K562 (cell line): ENCODE measurements around the gene DAB2IP. TPM values are rescaled to one million over a fixed set of nuclear protein-coding genes. Genes with fewer than 3 reads are reported as not detected.

Experiments used
- ATAC-seq: fragments of 200-7000 bp; cut with Tn5 transposase; 3 replicates; pipeline ENCODE4 v1.9.1; 2020; ENCODE audit warnings: moderate library complexity
- BruUV-seq: library from RNA; stranded (reverse); fragments of 400-500 nt; replicated peaks from 2 replicates; lab custom pipeline; 2021; lab: Mats Ljungman, UMichigan
- CTCF ChIA-PET: fragments of 300-600 bp; formaldehyde crosslinking; extraction: SDS; loops from one replicate; lab custom pipeline; 2021; ENCODE audit warnings: low intra/inter-chr PET ratio; lab: Yijun Ruan, JAX
- POLR2A ChIA-PET: fragments of 300-600, 350-650 bp; sonication (Branson Sonifier 250); formaldehyde crosslinking; extraction: SDS; loops from one replicate; lab custom pipeline; 2021; ENCODE audit warnings: antibody characterized with exemption, inconsistent platforms; lab: Yijun Ruan, JAX
- DNase-seq, 4 experiments: peaks; one replicate each; pipeline versions ENCODE4 v3.0.0 to v3.0.0-alpha.2; 2011 to 2018; ENCODE audit warnings: low spot score in 3 of 4, mixed read lengths in 3 of 4; ENCODE audit errors: extremely low read depth in 1 of 4
- FAIRE-seq: peaks from 2 replicates; lab custom pipeline; 2011; peaks lifted over from hg19 to GRCh38; lab: Jason Lieb, UNC
- H2AFZ ChIP-seq: 2 replicates; pipeline ENCODE4 v1.6.0; 2011; ENCODE audit warnings: low read depth, low read length, control low read depth, inconsistent platforms
- H3K27ac ChIP-seq: fragments of 200-600 bp; 3 replicates; pipeline ENCODE4 v1.8.0; 2011; ENCODE audit warnings: low read depth, mild to moderate bottlenecking, control low read depth, inconsistent platforms, low read length, moderate library complexity, mixed read lengths; ENCODE audit errors: extremely low read depth
- H3K27me3 ChIP-seq, 2 experiments: fragments of 300-600 bp in 1 of 2; 2 replicates in 1 of 2; 3 replicates in 1 of 2; pipeline versions ENCODE4 v1.6.0 to v1.8.0; 2011; ENCODE audit warnings: inconsistent platforms in 2 of 2, low read length in 2 of 2, mild to moderate bottlenecking in 1 of 2, mixed read lengths in 1 of 2, moderate library complexity in 1 of 2; ENCODE audit not compliant: control insufficient read depth in 2 of 2, insufficient read depth in 2 of 2
- H3K36me3 ChIP-seq: fragments of 300-600 bp; 3 replicates; pipeline ENCODE4 v1.8.0; 2011; ENCODE audit warnings: mild to moderate bottlenecking, low read length, inconsistent platforms; ENCODE audit not compliant: control insufficient read depth, insufficient read depth
- H3K4me1 ChIP-seq, 2 experiments: fragments of 200-600 bp in 1 of 2; replicated peaks in 1 of 2; 2 replicates in 1 of 2; 3 replicates in 1 of 2; pipeline versions ENCODE4 v1.5.1 to v1.8.0; 2011; ENCODE audit warnings: inconsistent platforms in 2 of 2, low read length in 2 of 2, mild to moderate bottlenecking in 1 of 2, mixed read lengths in 1 of 2, moderate library complexity in 1 of 2; ENCODE audit not compliant: control insufficient read depth in 2 of 2, insufficient read depth in 2 of 2
- H3K4me2 ChIP-seq: 2 replicates; pipeline ENCODE4 v1.6.1; 2011; ENCODE audit warnings: low read length, control low read depth, inconsistent platforms, mixed read lengths; ENCODE audit not compliant: insufficient read depth
- H3K4me3 ChIP-seq: fragments of 200-600 bp; sonication (generic), shearing (Covaris generic); 2 replicates; pipeline ENCODE4 v1.5.1; 2016; ENCODE audit warnings: control low read depth, inconsistent platforms
- H3K79me2 ChIP-seq: fragments of 200-600 bp; 3 replicates; pipeline ENCODE4 v1.8.0; 2011; ENCODE audit warnings: low read length, inconsistent platforms; ENCODE audit not compliant: control insufficient read depth, insufficient read depth
- H3K9ac ChIP-seq, 2 experiments: 2 replicates each; pipeline versions ENCODE4 v1.6.0 to v1.6.1; 2011; ENCODE audit warnings: low read depth in 2 of 2, low read length in 2 of 2, control low read depth in 1 of 2, inconsistent platforms in 1 of 2, mild to moderate bottlenecking in 1 of 2, mixed read lengths in 1 of 2; ENCODE audit not compliant: insufficient read depth in 1 of 2
- H3K9me1 ChIP-seq: one replicate; pipeline ENCODE4 v1.6.0; 2011; ENCODE audit warnings: inconsistent platforms, mild to moderate bottlenecking, low read length, moderate library complexity; ENCODE audit not compliant: control insufficient read depth, insufficient read depth
- H3K9me3 ChIP-seq: replicated peaks from 2 replicates; pipeline ENCODE4 v1.5.1; 2011; ENCODE audit warnings: low read depth, low read length, inconsistent platforms; ENCODE audit not compliant: control insufficient read depth, insufficient read depth
- H4K20me1 ChIP-seq: replicated peaks from 2 replicates; pipeline ENCODE4 v1.6.1; 2011; ENCODE audit warnings: low read length, inconsistent platforms, mixed read lengths; ENCODE audit not compliant: control insufficient read depth, insufficient read depth
- ATF2 ChIP-seq: sonication (generic); formaldehyde crosslinking; IDR thresholded peaks from 2 replicates; pipeline ENCODE4 v1.8.1; 2022; ENCODE audit warnings: missing genetic modification reagents
- BHLHE40 ChIP-seq: IDR thresholded peaks from 2 replicates; pipeline ENCODE4 v1.6.1; 2011; ENCODE audit warnings: low read length, improper control_type of control experiment
- CBFA2T2 ChIP-seq: fragments of 450-650 bp; conservative IDR thresholded peaks from 2 replicates; pipeline ENCODE4 v1.6.1; 2017; ENCODE audit warnings: mild to moderate bottlenecking
- CHD7 ChIP-seq: fragments of 200-600 bp; sonication (generic); IDR thresholded peaks from one replicate; pipeline ENCODE4 v1.6.1; 2012; ENCODE audit warnings: mild to moderate bottlenecking, low read depth, low read length, inconsistent platforms
- IRF2 ChIP-seq: sonication (generic); formaldehyde crosslinking; IDR thresholded peaks from 2 replicates; pipeline ENCODE4 v1.8.1; 2022; ENCODE audit warnings: mild to moderate bottlenecking, missing genetic modification reagents
- ZNF274 ChIP-seq: IDR thresholded peaks from 2 replicates; pipeline ENCODE4 v1.6.1; 2011; ENCODE audit warnings: low read depth, mild to moderate bottlenecking, low read length, moderate library complexity, borderline replicate concordance
- WGBS: fragments of 100-300 bp; shearing (Covaris generic); methylation state at CpG from one replicate; pipeline ENCODE4 v1.1.6; 2016; ENCODE audit warnings: low coverage, mixed read lengths; ENCODE audit not compliant: insufficient coverage; ENCODE audit errors: missing lambda C conversion rate; 5-methylcytosine and 5-hydroxymethylcytosine counted together
- in situ Hi-C: fragments of 300-500 bp; cut with MboI; formaldehyde crosslinking; loops from 4 replicates; pipeline ENCODE4 v1.15.0; 2018; ENCODE audit warnings: inconsistent platforms, mixed read lengths
- intact Hi-C: fragments of 100-400 bp; cut with micrococcal nuclease; formaldehyde crosslinking; loops from 2 replicates; pipeline ENCODE4 v1.14.2; 2022
- polyA plus RNA-seq, 8 experiments: library from polyadenylated mRNA; depleted of rRNA in 4 of 8; stranded (reverse) in 5 of 8; unstranded in 3 of 8; fragments of >200 nt; fragmentation: Nextera tagmentation in 2 of 8; fragmentation: Illumina TruSeq in 1 of 8; extraction: Ambion mirVana in 2 of 8; extraction: Trizol in 1 of 8; gene quantifications; 2 replicates each; pipeline versions ENCODE4 v1.2.1 to v1.2.3, GENCODE V29; 2011 to 2014; ENCODE audit warnings: inconsistent platforms in 1 of 8, missing spikeins in 1 of 8
- total RNA-seq, 7 experiments: library from RNA; depleted of rRNA in 6 of 7; stranded (reverse); fragments of >200 nt in 6 of 7; fragmentation: Illumina TruSeq in 2 of 7; extraction: Trizol in 2 of 7; gene quantifications; 2 replicates each; pipeline versions ENCODE4 v1.2.1 to v1.2.3, GENCODE V29; 2011 to 2021; ENCODE audit warnings: low replicate concordance in 1 of 7

Gene DAB2IP
- total and polyA plus RNA-seq, 9 of the 15 experiments (the other 6 are each of a cell fraction or from before 2014, with no cell fraction given): 0.04 to 0.31 (median 0.08) TPM; not detected in 5

- no peak overlapping the region for H3K9ac ChIP-seq
- no peak for DNase-seq
- peaks cover 27 to 74% of the 10 kb centered on the region in 2 experiments for H3K27me3 ChIP-seq
- no peaks in the 10 kb centered on the region for H3K9me3 ChIP-seq
- CTCF ChIA-PET: no interaction called here
- 7% methylated on average over 19 of the region's 19 CpGs for WGBS
- H2AFZ ChIP-seq: no peak overlapping the region
- no peak overlapping the region for H3K4me2 ChIP-seq
- no peak for FAIRE-seq
- H3K9me1 ChIP-seq: no peaks in the 10 kb centered on the region
- no peaks in the 10 kb centered on the region; the same call in 1 of the 2 replicates for H4K20me1 ChIP-seq
- ATAC-seq: no peak
- no peaks in the 10 kb centered on the region for H3K36me3 ChIP-seq
- POLR2A ChIA-PET: interaction anchor here (0.6 kb wide), 1 partner anchor 146 kb away, joined by 3 read pairs; no protein-coding TSS in a partner anchor
- H3K4me1 ChIP-seq: no peaks in the 10 kb centered on the region
- in situ Hi-C loops: no loop called here
- H3K27ac ChIP-seq: no peak overlapping the region
- no peak overlapping the region for H3K4me3 ChIP-seq
- BruUV-seq: no TSS peak
- H3K79me2 ChIP-seq: no peaks in the 10 kb centered on the region
- intact Hi-C loops: no loop called here
- TF ChIP-seq ATF2 (CRISPR knock-in tag) (no peak), ZNF274 (no peak), CHD7 (no peak), IRF2 (no peak), CBFA2T2 (no peak), BHLHE40 (no peak)
Measured at GRCh38 chr9:121773954-121774714, 122.7 kb downstream of the DAB2IP start.
